Measurements from ENCODE around the gene AMIGO2. TPM values are rescaled to one million over a fixed set of nuclear protein-coding genes. Genes with fewer than 3 reads are reported as not detected.
A peak's percentile ranks its signal among the peaks of the same experiment; 100 is the strongest.

The AMIGO2 gene
- total RNA-seq, 3 donors from 2014 or later, result 3.5 to 39.3 (median 4.8) TPM

DNA sequence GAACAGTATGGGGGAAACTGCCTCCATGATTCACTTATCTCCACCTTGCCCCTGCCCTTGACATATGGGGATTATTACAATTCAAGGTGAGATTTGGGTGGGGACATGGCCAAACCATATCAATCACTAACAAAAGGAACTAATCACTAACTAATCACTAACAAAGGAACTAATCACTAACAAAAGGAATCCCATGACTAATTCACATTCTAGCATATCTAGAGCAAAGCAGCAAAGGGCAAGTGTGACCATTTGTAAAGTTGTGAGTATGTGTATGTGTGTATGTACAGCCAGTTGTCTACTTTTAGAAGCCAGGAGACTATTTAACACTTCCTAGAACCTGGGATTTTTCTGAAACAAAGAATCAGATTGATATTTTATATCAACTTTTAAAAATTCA lies 31.2 kb downstream of the AMIGO2 start:
- Histone ChIP-seq H3K36me3 (ENCODE audit: low read depth) (no peaks in the 10 kb centered on the region), H3K4me1 (ENCODE audit: low read depth) (no peaks in the 10 kb centered on the region), H3K9me3 (peaks cover 9% of the 10 kb centered on the region), H3K4me3 (no peak overlapping the region)
- intact Hi-C loops (cut with DNase I, micrococcal nuclease), result no loop called here
- no peak for ATAC-seq
- TF ChIP-seq, protein P1, sequence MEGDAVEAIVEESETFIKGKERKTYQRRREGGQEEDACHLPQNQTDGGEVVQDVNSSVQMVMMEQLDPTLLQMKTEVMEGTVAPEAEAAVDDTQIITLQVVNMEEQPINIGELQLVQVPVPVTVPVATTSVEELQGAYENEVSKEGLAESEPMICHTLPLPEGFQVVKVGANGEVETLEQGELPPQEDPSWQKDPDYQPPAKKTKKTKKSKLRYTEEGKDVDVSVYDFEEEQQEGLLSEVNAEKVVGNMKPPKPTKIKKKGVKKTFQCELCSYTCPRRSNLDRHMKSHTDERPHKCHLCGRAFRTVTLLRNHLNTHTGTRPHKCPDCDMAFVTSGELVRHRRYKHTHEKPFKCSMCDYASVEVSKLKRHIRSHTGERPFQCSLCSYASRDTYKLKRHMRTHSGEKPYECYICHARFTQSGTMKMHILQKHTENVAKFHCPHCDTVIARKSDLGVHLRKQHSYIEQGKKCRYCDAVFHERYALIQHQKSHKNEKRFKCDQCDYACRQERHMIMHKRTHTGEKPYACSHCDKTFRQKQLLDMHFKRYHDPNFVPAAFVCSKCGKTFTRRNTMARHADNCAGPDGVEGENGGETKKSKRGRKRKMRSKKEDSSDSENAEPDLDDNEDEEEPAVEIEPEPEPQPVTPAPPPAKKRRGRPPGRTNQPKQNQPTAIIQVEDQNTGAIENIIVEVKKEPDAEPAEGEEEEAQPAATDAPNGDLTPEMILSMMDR (IDR thresholded peaks at IDR 0.05), result no peak
- DNase-seq, result no peak

DNA sequence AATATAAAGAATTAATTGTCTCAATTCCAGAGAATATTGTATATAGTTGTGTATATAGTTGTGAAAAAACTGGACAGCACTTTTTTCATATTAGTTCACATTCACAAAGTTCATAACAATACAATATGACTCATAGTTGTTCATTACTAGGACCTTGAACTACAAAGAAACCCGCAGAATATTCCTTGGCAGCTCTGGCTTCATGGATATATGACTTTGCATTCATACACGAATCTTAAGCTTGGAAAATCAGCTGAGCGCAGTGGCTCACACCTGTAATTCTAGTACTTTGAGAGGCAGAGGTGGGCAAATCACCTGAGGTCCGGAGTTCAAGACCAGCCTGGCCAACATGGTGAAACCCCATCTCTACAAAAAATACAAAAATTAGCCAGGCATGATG lies 38.4 kb downstream of the AMIGO2 start:
- ATAC-seq, result no peak
- no peak for DNase-seq
- intact Hi-C loops (cut with DNase I, micrococcal nuclease), result no loop called here
- Histone ChIP-seq H3K4me3 (no peak overlapping the region), H3K4me1 (ENCODE audit: low read depth) (peaks cover 7% of the 10 kb centered on the region), H3K9me3 (no peaks in the 10 kb centered on the region), H3K36me3 (ENCODE audit: low read depth) (no peaks in the 10 kb centered on the region)
- TF ChIP-seq, protein P1 (IDR thresholded peaks at IDR 0.05), result no peak

DNA sequence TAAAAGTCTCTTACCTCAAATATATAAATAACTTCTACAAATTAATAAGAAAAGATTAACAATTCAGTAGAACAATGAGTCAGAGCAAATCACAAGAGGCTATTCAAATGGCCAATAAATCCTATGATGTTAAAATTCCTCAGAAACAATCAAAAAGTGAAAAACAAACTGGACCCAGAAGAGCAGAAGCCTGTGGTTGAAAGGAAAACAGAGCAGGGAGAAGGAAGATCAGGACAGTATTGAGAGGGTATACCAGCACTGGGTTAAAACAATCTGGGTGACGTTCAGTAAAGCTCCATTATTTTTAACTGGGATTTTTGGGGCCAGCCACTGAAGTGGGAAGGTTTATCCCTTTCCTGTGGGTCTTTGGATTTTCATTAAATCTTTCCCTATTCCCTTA lies 40.0 kb downstream of the AMIGO2 start:
- intact Hi-C loops (cut with DNase I, micrococcal nuclease), result loop anchor here in 1 of 2 donors (10.0 kb wide), 1 partner anchor 275 kb away; no protein-coding TSS in a partner anchor

DNA sequence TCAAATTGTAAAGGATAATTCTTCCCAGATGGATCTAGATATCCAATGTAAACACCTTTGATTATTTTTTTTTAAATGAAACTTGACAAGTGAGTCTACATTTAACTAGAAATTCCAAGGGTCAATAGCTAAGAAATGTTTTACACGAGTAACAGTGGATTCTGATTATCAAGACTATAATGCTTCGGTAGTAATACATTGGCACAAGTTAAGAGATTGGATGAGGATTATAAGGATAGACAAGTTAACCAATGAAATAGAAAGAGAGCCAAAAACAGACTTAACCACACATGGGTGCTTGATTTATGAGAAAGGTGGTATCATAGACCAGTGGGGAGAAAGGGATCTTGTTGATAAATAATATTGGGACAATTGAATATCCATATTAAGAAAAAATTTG lies 40.7 kb downstream of the AMIGO2 start:
- ATAC-seq, result no peak
- H3K9me3 ChIP-seq, result no peaks in the 10 kb centered on the region
- intact Hi-C loops (cut with DNase I, micrococcal nuclease), result loop anchor here in 1 of 2 donors (10.0 kb wide), 1 partner anchor 276 kb away; no protein-coding TSS in a partner anchor
- no peak for DNase-seq
- TF ChIP-seq, protein P1 (IDR thresholded peaks at IDR 0.05), result no peak
- no peak overlapping the region for H3K4me3 ChIP-seq
- peaks cover 7% of the 10 kb centered on the region for H3K4me1 ChIP-seq (ENCODE audit: low read depth)
- H3K36me3 ChIP-seq (ENCODE audit: low read depth), result no peaks in the 10 kb centered on the region

More for the DNA sequence above, 40.0 kb downstream of the AMIGO2 start:
- ATAC-seq (no peak), DNase-seq (no peak)
- TF ChIP-seq, protein P1 (IDR thresholded peaks at IDR 0.05), result no peak
- Histone ChIP-seq H3K9me3 (no peaks in the 10 kb centered on the region), H3K4me3 (no peak overlapping the region), H3K36me3 (ENCODE audit: low read depth) (no peaks in the 10 kb centered on the region), H3K4me1 (ENCODE audit: low read depth) (peaks cover 7% of the 10 kb centered on the region)

DNA sequence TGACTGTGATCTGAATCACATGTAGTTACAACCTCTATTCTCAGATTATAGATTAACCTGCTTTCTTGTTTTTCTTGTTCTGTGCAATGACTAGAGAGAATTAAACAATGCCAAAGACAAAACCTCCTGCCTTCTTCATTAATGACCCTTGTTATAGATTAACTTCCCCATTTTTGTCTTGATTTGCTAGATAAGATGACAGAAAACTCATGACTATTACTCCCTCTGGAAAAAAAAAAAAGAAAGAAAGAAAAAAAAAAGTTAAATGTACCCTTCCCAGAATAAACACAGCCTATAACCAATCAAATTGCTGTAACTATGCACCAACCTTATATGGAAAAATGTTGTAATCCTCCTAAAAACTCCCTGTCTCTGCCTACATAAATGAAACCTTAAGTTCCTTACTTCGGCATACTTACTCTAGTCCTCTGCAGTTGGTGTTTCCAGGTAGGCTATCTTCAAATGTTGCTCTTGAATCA lies 41.5 kb downstream of the AMIGO2 start:
- ATAC-seq, result peak; percentile 81
- no peaks in the 10 kb centered on the region for H3K36me3 ChIP-seq (ENCODE audit: low read depth)
- TF ChIP-seq, protein P1 (IDR thresholded peaks at IDR 0.05), result no peak
- intact Hi-C loops (cut with DNase I, micrococcal nuclease), result loop anchor here in 1 of 2 donors (10.0 kb wide), 1 partner anchor 276 kb away; no protein-coding TSS in a partner anchor
- H3K4me1 ChIP-seq (ENCODE audit: low read depth), result peaks cover 7% of the 10 kb centered on the region
- no peaks in the 10 kb centered on the region for H3K9me3 ChIP-seq
- no peak for DNase-seq
- no peak overlapping the region for H3K4me3 ChIP-seq

Data from mucosa of descending colon (tissue), 3 donors.